Osteoblast (primary cell): ENCODE results near the gene PPP2R5C. TPM values are rescaled to one million over a fixed set of nuclear protein-coding genes. Genes with fewer than 3 reads are reported as not detected.

Experiments
- DNase-seq: peaks from one replicate; pipeline ENCODE4 v3.0.0; 2011; ENCODE audit warnings: low spot score, mixed read lengths; ENCODE audit not compliant: insufficient read length; ENCODE audit errors: missing footprints
- H2AFZ ChIP-seq: 2 replicates; pipeline ENCODE4 v1.6.0; 2011; ENCODE audit warnings: mild to moderate bottlenecking, low read length
- H3K27ac ChIP-seq: 2 replicates; pipeline ENCODE4 v1.5.1; 2011; ENCODE audit warnings: mild to moderate bottlenecking, low read depth, low read length, moderate library complexity
- H3K27me3 ChIP-seq: 2 replicates; pipeline ENCODE4 v1.6.0; 2012; ENCODE audit warnings: mild to moderate bottlenecking, control low read depth, inconsistent platforms, low read length, moderate library complexity; ENCODE audit not compliant: insufficient read depth
- H3K36me3 ChIP-seq: 2 replicates; pipeline ENCODE4 v1.5.1; 2011; ENCODE audit warnings: mild to moderate bottlenecking, low read length, control low read depth, moderate library complexity; ENCODE audit not compliant: insufficient read depth
- H3K4me1 ChIP-seq: 2 replicates; pipeline ENCODE4 v1.5.1; 2011; ENCODE audit warnings: mild to moderate bottlenecking, low read length, control low read depth, moderate library complexity; ENCODE audit not compliant: insufficient read depth
- H3K4me2 ChIP-seq: 2 replicates; pipeline ENCODE4 v1.6.0; 2011; ENCODE audit warnings: mild to moderate bottlenecking, low read length; ENCODE audit not compliant: insufficient read depth
- H3K4me3 ChIP-seq: fragments of 200-600 bp; sonication (generic); 3 replicates; pipeline ENCODE4 v1.5.1; 2012; ENCODE audit warnings: mild to moderate bottlenecking, low read length, inconsistent platforms; ENCODE audit not compliant: insufficient read depth
- H3K79me2 ChIP-seq: 2 replicates; pipeline ENCODE4 v1.6.0; 2012; ENCODE audit warnings: mild to moderate bottlenecking, low read length, control low read depth, inconsistent platforms; ENCODE audit not compliant: insufficient read depth
- H3K9me3 ChIP-seq: 2 replicates; pipeline ENCODE4 v1.5.1; 2011; ENCODE audit warnings: low read depth, low read length, control low read depth
- H4K20me1 ChIP-seq: 2 replicates; pipeline ENCODE4 v1.6.0; 2012; ENCODE audit warnings: mild to moderate bottlenecking, low read length, control low read depth; ENCODE audit not compliant: insufficient read depth
- total RNA-seq: library from RNA; depleted of rRNA; stranded (reverse); fragments of >200 nt; gene quantifications from 2 replicates; pipeline ENCODE4 v1.2.3, GENCODE V29; 2012
- TF ChIP-seq, protein P1 (sequence below): IDR thresholded peaks from 2 replicates; pipeline ENCODE4 v1.5.1; 2011; ENCODE audit warnings: mild to moderate bottlenecking, low read depth, low read length, moderate library complexity; ENCODE audit errors: extremely low read depth

Gene PPP2R5C
- total RNA-seq, 1 donor, result 101 TPM

GRCh38 chr14:101912841-101913240 is 151.3 kb downstream of the PPP2R5C start:
- Histone ChIP-seq H3K9me3 (no peaks in the 10 kb centered on the region), H3K27ac (no peak overlapping the region), H3K27me3 (no peaks in the 10 kb centered on the region), H4K20me1 (peaks cover 3% of the 10 kb centered on the region), H3K79me2 (no peaks in the 10 kb centered on the region), H3K4me3 (no peak overlapping the region), H3K4me2 (no peak overlapping the region), H3K4me1 (no peaks in the 10 kb centered on the region), H2AFZ (no peak overlapping the region), H3K36me3 (peaks cover 53% of the 10 kb centered on the region)
- no peak for DNase-seq
- TF ChIP-seq, protein P1, sequence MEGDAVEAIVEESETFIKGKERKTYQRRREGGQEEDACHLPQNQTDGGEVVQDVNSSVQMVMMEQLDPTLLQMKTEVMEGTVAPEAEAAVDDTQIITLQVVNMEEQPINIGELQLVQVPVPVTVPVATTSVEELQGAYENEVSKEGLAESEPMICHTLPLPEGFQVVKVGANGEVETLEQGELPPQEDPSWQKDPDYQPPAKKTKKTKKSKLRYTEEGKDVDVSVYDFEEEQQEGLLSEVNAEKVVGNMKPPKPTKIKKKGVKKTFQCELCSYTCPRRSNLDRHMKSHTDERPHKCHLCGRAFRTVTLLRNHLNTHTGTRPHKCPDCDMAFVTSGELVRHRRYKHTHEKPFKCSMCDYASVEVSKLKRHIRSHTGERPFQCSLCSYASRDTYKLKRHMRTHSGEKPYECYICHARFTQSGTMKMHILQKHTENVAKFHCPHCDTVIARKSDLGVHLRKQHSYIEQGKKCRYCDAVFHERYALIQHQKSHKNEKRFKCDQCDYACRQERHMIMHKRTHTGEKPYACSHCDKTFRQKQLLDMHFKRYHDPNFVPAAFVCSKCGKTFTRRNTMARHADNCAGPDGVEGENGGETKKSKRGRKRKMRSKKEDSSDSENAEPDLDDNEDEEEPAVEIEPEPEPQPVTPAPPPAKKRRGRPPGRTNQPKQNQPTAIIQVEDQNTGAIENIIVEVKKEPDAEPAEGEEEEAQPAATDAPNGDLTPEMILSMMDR, result no peak

- TF ChIP-seq, protein P1, result no peak
Measured at GRCh38 chr14:101914083-101914482, 152.6 kb downstream of the PPP2R5C start.

DNA sequence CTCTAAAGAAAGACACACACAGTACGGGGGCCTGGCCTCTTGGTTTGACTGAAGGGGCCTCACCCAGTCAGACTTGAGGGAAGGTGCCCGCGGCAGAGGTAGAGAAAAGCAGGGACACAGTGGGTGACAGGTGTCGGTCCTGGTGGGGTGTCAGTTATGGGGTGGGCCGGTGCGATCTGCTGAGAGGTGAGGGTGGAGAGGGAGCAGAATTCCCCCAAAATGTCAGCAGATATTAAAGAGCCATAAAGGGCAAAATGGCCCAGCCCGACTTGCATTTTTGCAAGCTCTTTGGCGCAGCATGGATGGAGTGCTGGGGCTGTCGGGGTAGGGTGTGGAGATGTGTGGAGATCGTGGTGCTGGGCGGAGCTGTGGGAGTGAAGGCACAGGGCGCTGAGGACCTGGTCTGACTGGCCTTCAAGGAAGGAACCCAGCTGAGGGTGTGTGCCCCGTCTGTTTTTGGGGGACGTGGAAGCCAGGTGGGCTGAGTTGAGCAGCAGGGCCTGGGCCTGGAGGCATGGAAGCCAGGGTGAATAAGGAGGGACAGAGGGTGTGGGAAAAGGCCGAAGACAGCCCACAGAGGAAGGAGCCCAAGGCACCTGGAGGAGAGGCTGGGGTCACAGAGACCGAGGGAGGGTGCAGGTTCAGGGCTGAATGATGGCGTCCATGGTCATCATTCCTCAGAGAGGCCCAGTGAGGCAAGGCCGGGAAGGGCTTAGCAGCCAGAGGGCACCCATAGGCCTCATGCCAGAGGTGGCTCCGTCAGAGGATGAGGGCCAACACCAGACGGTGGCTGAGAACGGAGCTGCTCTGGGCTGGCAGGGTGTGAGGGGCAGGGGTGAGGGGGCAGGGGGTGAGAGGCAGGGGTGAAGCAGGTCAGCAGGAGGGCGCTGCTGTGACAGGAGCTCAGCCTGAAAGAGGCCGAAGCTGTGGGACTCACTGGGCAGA is 154.6 kb downstream of the PPP2R5C start:
- Histone ChIP-seq H2AFZ (no peak overlapping the region), H3K9me3 (no peaks in the 10 kb centered on the region), H3K27me3 (no peaks in the 10 kb centered on the region), H3K27ac (no peak overlapping the region), H4K20me1 (no peaks in the 10 kb centered on the region), H3K4me1 (no peaks in the 10 kb centered on the region), H3K36me3 (peaks cover 52% of the 10 kb centered on the region), H3K79me2 (no peaks in the 10 kb centered on the region), H3K4me2 (no peak overlapping the region), H3K4me3 (no peak overlapping the region)
- DNase-seq, result no peak
- TF ChIP-seq, protein P1, result no peak

More at GRCh38 chr14:101914083-101914482, 152.6 kb downstream of the PPP2R5C start:
- H3K4me3 ChIP-seq, result no peak overlapping the region
- H3K9me3 ChIP-seq, result no peaks in the 10 kb centered on the region
- no peak overlapping the region for H3K4me2 ChIP-seq
- no peak for DNase-seq
- no peak overlapping the region for H2AFZ ChIP-seq
- no peaks in the 10 kb centered on the region for H3K79me2 ChIP-seq
- no peak overlapping the region for H3K27ac ChIP-seq
- H3K36me3 ChIP-seq, result peaks cover 51% of the 10 kb centered on the region
- no peaks in the 10 kb centered on the region for H3K4me1 ChIP-seq
- peaks cover 3% of the 10 kb centered on the region for H4K20me1 ChIP-seq
- H3K27me3 ChIP-seq, result no peaks in the 10 kb centered on the region

DNA sequence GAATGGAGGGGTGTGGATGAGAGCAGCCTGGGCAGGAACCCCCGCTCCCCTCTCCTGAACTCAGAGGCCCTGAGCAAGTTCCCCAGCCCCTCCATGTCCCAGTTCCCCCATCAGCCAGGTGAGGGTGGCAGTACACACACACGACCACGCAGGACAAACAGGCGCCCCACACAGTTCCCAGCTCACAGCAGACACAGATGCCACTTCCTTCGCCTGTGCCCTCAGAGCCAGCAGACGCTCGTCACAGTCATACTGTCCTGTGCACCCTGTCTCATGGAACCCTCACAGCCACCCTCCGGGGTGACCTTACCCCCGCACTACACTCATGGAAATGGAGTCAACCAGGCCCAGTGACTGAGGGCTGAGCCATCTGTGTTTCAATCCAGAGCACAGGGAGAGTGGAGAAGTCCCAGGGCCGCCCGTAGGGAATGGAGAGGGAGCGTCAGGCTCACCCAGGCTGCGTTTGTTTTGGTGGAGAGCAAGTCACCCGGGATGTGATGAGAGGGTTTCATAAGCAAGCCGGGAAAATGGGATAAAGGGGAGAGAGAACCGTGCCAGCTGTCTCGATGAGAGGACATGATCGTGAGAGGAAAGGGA is 155.4 kb downstream of the PPP2R5C start:
- Histone ChIP-seq H3K36me3 (peaks cover 49% of the 10 kb centered on the region), H3K4me2 (no peak overlapping the region), H3K4me1 (no peaks in the 10 kb centered on the region), H3K79me2 (no peaks in the 10 kb centered on the region), H3K27ac (no peak overlapping the region), H3K27me3 (no peaks in the 10 kb centered on the region), H3K9me3 (no peaks in the 10 kb centered on the region), H3K4me3 (no peak overlapping the region), H2AFZ (no peak overlapping the region), H4K20me1 (no peaks in the 10 kb centered on the region)
- TF ChIP-seq, protein P1, result no peak
- no peak for DNase-seq
